ENCODE results near the gene RGS16.

RGS16 gene

DNA sequence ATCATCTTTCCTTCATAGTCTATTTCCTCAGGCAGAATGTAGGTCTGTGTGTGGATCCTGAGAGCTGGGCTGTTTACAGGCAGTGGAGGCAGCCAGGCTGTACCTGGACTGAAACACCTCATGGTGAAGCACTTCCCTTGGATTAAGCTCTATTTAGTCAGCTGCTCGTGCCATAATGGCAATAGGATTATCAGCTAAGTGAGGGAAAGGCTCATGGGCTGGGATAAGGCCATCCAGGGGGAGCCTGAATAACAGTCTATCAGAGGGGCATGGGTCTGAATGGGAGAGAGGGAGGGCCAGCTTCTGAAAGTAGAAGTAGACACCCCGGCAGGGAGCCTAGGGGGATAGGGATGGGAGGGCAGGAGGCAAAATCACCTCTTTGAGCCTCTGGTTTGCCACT is 23.5 kb downstream of the RGS16 start:
- DNase-seq (ENCODE audit: low read depth in 2 of 2), result no peak

DNA sequence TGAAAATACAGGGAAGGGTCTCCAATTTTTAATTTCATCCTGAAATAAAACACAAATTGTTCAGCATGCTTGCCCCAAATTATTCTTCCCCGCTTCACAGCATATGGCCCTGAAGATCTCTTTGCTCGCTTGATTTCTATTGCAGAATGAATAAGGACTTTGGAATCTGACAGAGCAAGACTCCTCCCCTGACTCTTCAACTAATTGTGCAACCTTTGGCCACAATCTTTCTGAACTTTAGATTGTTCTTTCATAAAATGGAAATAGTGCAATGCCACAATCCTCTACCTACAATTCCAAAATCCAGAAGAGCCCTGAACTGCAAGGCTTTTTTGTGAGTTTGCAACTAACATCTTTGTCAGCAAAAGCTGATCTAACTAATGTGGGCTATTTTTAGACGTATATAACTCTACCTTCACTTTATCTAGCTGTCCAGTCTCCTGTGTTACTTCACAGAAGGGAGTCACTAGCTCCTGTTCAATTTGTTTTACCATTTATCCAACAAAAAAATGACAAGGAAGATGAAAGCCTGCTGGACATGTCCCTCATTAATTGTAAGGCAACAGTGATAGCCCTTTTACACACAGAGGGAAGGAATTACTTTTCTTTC is 28.5 kb downstream of the RGS16 start:
- no peak for DNase-seq (ENCODE audit: low read depth in 2 of 2)

DNA sequence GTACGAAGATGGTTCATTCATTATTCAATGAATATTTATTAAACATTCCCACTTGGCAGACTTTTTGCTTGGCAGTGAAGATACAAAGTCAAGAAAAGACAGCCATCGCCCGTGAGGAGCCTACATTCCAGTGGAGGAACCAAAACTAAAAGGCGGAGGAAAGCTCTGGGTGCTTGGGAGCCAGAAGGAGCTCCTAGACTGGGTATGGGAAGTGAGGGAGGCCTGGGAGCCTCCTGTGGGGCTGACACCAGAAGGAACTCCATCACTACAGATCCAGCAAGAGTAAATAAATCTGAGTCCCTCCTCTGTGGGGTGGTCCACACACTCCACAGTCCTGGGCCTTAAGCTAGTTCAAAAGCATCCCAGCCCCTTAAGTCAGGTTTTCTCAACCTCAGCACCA is 30.0 kb downstream of the RGS16 start:
- DNase-seq (ENCODE audit: low read depth in 2 of 2), result no peak

DNA sequence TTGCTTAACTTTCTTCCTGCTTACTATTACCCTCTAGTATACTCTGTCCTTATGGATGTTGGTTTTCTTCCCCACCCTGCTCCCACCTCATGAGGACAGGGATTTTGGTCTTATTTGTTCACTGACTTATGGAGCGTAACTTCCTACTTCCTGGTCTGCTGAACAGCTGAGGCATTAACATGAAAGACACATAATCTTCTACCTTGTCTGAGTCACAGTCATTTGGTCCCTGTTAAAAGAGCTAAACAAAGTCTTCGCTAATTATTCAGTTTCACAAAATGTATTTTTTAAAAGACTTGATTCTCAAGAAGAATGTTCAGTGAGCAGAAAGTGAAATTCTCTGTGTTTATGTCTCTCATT is 33.6 kb downstream of the RGS16 start:
- no peak for DNase-seq (ENCODE audit: low read depth in 2 of 2)

DNA sequence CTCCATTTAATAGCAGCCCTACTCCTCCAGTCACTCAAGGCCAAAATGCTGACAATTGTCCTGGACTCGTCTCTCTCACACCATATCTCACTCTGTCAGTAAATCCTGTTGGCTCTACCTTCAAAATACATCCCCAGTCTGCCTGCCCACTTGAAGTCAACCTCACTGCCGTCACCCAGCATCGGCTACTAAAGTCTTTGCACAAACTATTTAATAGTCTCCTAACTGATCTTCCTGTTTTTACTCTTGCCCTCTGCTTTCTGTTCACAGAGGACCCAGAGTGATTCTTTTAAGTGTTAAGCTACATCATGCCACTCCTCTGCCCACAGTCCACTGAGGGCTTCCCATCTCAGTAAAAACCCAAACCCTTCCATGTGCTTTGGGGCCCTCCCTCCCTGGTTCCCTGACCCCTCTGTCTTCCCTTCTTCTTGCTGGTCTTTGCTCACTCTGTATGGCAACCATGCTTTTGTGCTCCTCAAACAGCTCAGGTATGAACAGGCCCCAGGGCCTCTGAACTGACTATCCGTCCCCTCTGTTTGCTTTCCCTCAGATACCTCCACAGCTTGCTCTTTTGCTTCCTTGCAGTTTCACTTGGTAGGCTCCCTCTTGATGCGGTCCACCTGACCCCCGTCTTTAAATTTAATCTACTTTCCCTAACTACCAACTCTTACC is 34.1 kb downstream of the RGS16 start:
- DNase-seq (ENCODE audit: low read depth in 2 of 2), result no peak

DNA sequence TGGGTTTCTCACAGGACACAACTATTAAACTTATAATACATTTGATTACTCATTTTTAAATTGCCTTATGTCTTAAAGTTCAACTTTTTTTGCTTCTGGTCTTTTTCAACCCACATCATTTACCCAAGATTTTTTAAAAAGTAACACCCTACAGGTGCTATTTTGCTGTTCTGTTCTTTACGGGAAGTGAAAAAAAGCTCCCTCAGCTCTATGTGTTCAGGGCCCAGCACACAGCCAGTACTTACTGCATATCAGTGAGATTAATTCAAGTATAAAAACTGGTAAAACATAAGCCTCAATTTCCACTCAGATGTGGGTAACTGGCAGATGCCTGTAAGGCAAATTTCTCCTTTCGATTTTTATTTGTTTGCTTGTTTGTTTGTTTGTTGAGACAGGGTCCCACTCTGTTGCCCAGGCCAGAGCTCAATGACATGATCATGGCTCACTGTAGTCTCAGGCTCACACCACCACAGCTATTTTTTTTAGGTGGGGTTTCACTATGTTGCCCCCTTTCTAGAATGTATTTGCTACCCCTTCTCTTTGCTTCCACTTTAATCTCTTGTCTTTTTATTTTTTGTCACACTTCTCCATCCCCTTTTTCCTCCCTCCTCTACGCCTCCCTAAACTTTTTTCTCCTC is 35.4 kb downstream of the RGS16 start:
- DNase-seq (ENCODE audit: low read depth in 2 of 2), result no peak

DNA sequence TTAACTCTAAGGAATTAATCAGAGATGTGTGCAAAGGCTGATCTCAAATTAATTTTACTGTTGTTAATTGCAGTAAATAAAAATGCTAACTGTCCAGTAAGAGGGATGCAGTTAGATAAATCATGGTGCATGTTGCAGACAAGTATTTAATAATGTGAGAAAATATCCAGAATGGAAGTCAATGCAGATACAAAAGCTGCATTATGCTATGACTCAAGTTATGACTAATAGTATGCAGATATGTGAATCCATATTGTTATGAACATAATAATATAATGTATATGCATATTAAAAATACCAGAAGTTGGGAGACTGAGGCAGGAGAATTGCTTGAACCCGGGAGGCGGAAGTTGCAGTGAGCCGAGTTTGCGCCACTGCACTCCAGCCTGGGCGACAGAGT is 36.6 kb downstream of the RGS16 start:
- no peak for DNase-seq (ENCODE audit: low read depth in 2 of 2)

DNA sequence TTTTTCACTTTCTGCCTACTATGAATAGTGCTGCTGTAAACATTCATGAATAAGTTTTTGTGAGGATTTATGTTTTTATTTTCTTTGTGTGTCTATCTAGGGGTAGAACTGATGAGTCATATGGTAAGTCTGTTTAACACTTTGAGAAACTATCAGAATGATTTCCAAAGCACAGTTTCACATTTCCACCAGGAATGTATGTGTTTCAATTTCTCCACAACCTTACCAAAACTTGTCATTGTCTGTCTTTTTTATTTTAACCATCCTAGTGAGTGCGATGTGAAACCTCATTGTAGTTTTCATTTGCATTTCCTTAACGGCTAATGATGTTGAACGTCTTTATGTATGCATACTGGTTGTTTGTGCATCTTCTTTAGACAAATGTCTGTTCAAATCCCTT is 38.7 kb downstream of the RGS16 start:
- DNase-seq (ENCODE audit: low read depth in 2 of 2), result no peak

DNA sequence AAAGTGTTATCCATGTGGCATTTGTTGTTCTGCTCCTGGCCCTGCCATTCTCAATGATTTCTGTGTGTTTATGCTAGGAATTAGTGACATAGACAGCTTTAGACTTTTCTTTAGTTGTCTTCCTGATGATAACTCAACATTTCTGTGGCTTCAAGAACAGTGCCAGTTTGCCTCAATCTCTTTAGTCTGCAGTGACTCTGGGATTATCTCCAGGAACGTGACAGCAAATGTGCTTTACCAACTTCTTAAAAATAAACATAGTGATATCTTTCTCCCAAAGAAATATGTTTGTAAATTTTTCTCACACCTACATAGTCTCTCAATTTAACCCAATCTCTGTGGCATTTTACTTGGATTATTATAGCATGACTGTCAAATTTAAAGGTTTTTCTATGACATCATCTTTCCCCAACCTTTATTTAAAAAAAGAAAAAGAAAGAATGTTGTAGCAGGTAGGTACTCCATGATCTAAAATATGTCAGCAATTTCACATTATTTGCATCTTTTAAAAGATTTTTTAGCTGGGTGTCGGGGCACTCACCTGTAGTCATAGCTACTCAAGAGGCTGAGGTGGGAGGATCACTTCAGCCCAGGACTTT is 39.7 kb downstream of the RGS16 start:
- no peak for DNase-seq (ENCODE audit: low read depth in 2 of 2)

DNA sequence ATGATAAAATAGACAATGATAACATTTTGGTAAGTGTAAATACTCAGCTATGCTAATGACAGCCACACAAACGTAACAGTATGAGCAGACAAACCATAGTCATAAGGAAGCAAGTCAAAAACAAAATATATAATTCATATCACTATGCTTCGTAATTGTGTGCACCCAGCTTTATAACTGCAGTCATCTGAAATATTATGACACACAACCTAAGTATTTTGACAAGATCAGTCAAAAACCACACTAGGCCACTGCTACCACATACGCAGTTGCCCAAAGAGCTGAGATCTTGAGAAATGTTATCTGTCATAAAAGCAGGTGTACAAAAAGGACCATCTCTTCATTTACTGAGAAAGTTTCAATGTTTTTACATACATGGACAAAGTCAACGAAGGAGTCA is 41.1 kb downstream of the RGS16 start:
- no peak for DNase-seq (ENCODE audit: low read depth in 2 of 2)

DNA sequence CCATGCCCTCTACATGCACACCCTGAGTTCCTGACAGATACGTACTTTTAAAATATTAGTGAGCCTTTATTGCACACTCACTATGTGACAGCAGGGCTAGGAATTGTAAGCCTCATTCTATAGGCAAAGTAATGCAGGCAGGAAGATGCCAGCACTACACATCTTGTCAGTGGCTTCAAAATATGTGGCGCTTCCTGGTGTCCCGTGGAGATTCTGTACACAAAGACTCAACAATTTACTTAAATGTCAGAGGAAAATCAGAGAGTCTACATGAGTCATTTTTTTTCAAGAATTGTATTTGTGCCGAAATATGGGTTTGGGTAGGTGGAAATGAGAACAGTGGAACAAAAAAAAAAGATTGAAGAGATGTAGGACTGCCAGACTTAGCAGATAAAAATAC is 42.7 kb downstream of the RGS16 start:
- no peak for DNase-seq (ENCODE audit: low read depth in 2 of 2)

DNA sequence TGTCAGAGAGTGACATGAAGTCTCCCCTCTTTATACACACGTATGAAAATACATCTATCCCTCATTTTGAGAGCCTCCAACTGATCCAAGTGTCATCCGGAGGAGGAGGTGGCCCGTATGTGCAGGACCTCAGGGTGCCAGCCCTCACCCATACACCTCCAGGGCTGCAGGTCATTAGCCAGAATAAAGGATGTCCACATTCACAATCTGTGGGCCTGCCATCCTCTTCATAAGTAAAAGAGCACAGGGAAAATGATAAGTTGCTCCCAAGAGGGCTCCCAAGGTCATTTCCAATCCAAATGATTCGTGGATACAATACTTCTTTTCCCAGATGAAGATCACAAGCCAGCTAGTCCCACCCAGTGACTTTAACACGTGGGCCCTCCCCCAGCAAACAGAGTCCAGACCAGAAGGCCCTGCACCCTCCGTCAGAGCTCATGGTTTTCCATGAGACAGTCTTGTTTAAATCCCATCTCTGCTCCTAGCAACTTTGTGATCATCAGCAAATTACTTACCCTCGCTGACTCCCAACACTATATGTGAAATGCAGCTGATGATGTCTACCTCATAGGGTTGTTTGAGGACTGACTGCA is 43.7 kb downstream of the RGS16 start:
- no peak for DNase-seq (ENCODE audit: low read depth in 2 of 2)

DNA sequence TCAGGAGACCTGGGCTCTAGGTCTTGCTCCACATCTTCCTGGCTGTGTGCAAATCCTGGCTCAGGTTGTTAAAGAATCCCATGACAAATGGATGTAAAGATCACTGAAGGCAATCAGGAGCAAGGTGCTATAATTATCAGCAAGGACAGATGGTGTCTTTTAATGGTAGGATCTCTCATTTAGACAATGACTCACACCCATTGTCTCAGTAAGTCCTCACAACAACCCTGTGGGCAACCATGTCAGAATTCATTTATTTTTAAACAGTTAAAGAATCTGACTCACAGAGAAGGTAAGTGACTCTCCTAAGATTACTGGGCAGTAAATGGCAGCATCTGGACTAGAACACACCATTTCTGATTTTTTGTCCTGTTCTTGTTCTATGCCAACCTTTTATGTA is 47.9 kb downstream of the RGS16 start:
- DNase-seq (ENCODE audit: low read depth in 2 of 2), result no peak

DNA sequence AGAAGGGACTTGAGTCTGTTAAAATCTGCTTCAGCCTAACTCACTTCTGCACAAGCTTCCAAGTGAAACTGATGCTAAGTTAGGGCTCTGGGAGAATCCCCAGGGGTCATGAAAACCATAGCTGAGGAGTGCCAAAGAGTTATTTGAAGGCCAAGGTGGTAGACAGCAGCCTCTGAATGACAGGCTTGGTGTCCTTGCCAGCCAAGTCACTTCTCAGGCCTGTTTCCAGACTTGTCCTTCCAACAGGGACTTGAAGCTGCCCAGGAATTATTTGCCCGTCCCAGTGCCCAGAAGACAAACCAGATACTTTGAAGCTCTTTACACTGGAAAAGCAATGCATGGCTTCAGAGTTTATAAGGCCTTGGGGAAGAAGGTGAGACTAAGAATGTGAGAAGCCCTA is 48.7 kb downstream of the RGS16 start:
- DNase-seq (ENCODE audit: low read depth in 2 of 2), result no peak

DNA sequence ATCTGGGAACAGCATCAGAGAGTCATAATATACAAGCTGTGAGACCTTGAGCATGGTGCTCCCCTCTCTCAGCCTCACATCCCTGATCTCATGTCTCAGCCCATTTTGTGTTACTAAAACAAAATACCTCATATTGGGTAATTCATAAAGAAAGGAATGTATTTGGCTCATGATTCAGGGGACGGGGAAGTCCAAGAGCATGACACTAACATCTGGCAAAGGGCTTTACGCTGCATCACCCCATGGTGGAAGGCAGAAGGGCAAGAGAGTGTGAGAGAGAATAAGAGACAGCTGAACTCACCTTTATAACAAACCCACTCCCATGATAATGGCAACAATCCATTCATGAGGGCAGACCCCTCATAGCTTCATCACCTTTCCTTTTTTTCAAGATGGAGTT is 51.7 kb downstream of the RGS16 start:
- no peak for DNase-seq (ENCODE audit: low read depth in 2 of 2)

DNA sequence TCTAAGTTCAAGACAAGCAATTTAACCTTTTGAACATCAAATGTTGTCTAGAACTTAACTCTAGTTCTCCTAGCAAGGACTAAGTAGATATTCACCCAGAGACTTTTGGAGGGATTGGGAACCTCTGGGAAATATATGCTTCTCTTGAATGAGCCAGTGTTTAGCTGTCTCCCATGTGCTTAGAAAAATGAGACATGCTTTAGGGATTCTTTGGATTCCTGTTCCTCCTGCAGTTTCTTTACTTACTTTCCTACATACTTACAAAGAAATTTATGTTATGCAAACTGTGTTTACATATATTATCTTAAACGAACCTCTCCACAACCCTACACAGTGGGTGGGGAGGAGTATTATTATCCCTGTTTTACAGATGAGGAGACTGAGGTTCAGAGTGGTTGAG is 54.4 kb downstream of the RGS16 start:
- DNase-seq (ENCODE audit: low read depth in 2 of 2), result no peak

DNA sequence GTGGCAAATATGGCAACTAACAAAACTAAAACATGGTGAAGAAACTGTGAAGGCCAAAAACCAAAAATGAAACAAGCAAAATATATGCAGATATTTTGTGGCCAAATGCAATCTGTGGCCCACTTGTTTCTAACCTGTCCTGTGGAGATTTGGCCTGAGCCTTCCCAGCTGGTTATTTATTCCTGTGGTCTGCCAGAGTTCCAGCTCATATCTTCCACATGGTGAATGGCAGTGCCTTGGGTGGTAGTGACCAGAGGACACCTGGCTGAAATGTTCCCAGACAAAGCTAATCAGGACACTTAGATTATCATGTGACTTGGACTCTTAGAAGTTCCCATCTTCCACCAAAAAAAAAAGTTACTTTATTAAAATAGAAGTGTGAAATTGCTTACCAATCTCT is 54.8 kb downstream of the RGS16 start:
- no peak for DNase-seq (ENCODE audit: low read depth in 2 of 2)
